ENCODE measurements around the gene SLC30A3.

The SLC30A3 gene

GRCh38 chr2:27208486-27209050 is 54.3 kb downstream of the SLC30A3 start:
- Histone ChIP-seq H4K5ac (ENCODE audit: low read length) (no peak overlapping the region), H3K18ac (ENCODE audit: low read length) (no peak overlapping the region), H3K4me1 (ENCODE audit: control insufficient read depth, low read depth, low read length) (peaks cover 10% of the 10 kb centered on the region), H2BK5ac (ENCODE audit: low read length) (no peak overlapping the region), H4K8ac (ENCODE audit: low read depth, low read length) (no peak overlapping the region), H2BK15ac (replicated peaks; ENCODE audit: low read depth) (no peak overlapping the region), H3K23ac (ENCODE audit: low read length) (no peak overlapping the region), H3K36me3 (ENCODE audit: control insufficient read depth, insufficient read depth, low read length) (peaks cover 17% of the 10 kb centered on the region), H3K79me1 (ENCODE audit: low read length) (peaks cover 13% of the 10 kb centered on the region), H3K79me2 (ENCODE audit: control insufficient read depth, insufficient read depth, low read length) (peaks cover 10% of the 10 kb centered on the region), H3K27me3 (ENCODE audit: insufficient read depth, low read length, poor library complexity) (no peaks in the 10 kb centered on the region), H3K9ac (ENCODE audit: low read length) (peak overlapping the region; percentile 1), H3K27ac (ENCODE audit: low read depth, low read length) (no peak overlapping the region), H3K4me2 (ENCODE audit: low read length) (no peak overlapping the region), H3K56ac (ENCODE audit: low read length) (no peak overlapping the region), H2BK120ac (ENCODE audit: low read depth, low read length) (no peak overlapping the region), H3K4me3 (ENCODE audit: low read length) (no peak overlapping the region), H3K4ac (ENCODE audit: low read depth, low read length) (no peak overlapping the region), H2AK5ac (ENCODE audit: low read length) (no peak overlapping the region)
- peak; percentile 55 for DNase-seq
- no CpG with 5 or more reads among the region's 4 CpGs for WGBS (ENCODE audit: extremely low coverage, insufficient coverage, low lambda C conversion rate)

GRCh38 chr2:27206346-27206745 is 56.5 kb downstream of the SLC30A3 start:
- DNase-seq = no peak
- Histone ChIP-seq H3K4me2 (ENCODE audit: low read length) (no peak overlapping the region), H3K36me3 (ENCODE audit: control insufficient read depth, insufficient read depth, low read length) (peaks cover 27% of the 10 kb centered on the region)

GRCh38 chr2:27205206-27205605 is 57.6 kb downstream of the SLC30A3 start:
- H3K18ac ChIP-seq (ENCODE audit: low read length) = no peak overlapping the region
- H2BK15ac ChIP-seq (replicated peaks; ENCODE audit: low read depth) = no peak overlapping the region
- no peak overlapping the region for H4K8ac ChIP-seq (ENCODE audit: low read depth, low read length)
- no peak overlapping the region for H3K4me2 ChIP-seq (ENCODE audit: low read length)
- no peak overlapping the region for H3K27ac ChIP-seq (ENCODE audit: low read depth, low read length)
- no peak overlapping the region for H2BK120ac ChIP-seq (ENCODE audit: low read depth, low read length)
- no peak overlapping the region for H2AK5ac ChIP-seq (ENCODE audit: low read length)
- peaks cover 27% of the 10 kb centered on the region for H3K36me3 ChIP-seq (ENCODE audit: control insufficient read depth, insufficient read depth, low read length)
- no peak overlapping the region for H3K56ac ChIP-seq (ENCODE audit: low read length)
- H4K5ac ChIP-seq (ENCODE audit: low read length) = no peak overlapping the region
- H3K79me1 ChIP-seq (ENCODE audit: low read length) = peaks cover 11% of the 10 kb centered on the region
- no peak overlapping the region for H3K23ac ChIP-seq (ENCODE audit: low read length)
- WGBS (ENCODE audit: extremely low coverage, insufficient coverage, low lambda C conversion rate) = no CpG with 5 or more reads among the region's 8 CpGs
- DNase-seq = no peak
- H3K4ac ChIP-seq (ENCODE audit: low read depth, low read length) = no peak overlapping the region
- H3K27me3 ChIP-seq (ENCODE audit: insufficient read depth, low read length, poor library complexity) = no peaks in the 10 kb centered on the region
- H3K9ac ChIP-seq (ENCODE audit: low read length) = no peak overlapping the region
- H3K79me2 ChIP-seq (ENCODE audit: control insufficient read depth, insufficient read depth, low read length) = peaks cover 8% of the 10 kb centered on the region
- peaks cover 10% of the 10 kb centered on the region for H3K4me1 ChIP-seq (ENCODE audit: control insufficient read depth, low read depth, low read length)
- H2BK5ac ChIP-seq (ENCODE audit: low read length) = no peak overlapping the region
- no peak overlapping the region for H3K4me3 ChIP-seq (ENCODE audit: low read length)

More at GRCh38 chr2:27206346-27206745, 56.5 kb downstream of the SLC30A3 start:
- Histone ChIP-seq H3K56ac (ENCODE audit: low read length) (no peak overlapping the region), H3K27me3 (ENCODE audit: insufficient read depth, low read length, poor library complexity) (no peaks in the 10 kb centered on the region), H2BK15ac (replicated peaks; ENCODE audit: low read depth) (no peak overlapping the region), H2BK5ac (ENCODE audit: low read length) (no peak overlapping the region), H3K4me1 (ENCODE audit: control insufficient read depth, low read depth, low read length) (peaks cover 10% of the 10 kb centered on the region), H4K5ac (ENCODE audit: low read length) (no peak overlapping the region), H3K9ac (ENCODE audit: low read length) (no peak overlapping the region), H3K4me3 (ENCODE audit: low read length) (no peak overlapping the region), H2BK120ac (ENCODE audit: low read depth, low read length) (no peak overlapping the region), H3K79me1 (ENCODE audit: low read length) (peaks cover 11% of the 10 kb centered on the region), H3K79me2 (ENCODE audit: control insufficient read depth, insufficient read depth, low read length) (peaks cover 10% of the 10 kb centered on the region), H3K23ac (ENCODE audit: low read length) (no peak overlapping the region), H2AK5ac (ENCODE audit: low read length) (no peak overlapping the region), H3K18ac (ENCODE audit: low read length) (no peak overlapping the region), H4K8ac (ENCODE audit: low read depth, low read length) (no peak overlapping the region), H3K27ac (ENCODE audit: low read depth, low read length) (no peak overlapping the region), H3K4ac (ENCODE audit: low read depth, low read length) (no peak overlapping the region)
- no CpG with 5 or more reads among the region's 6 CpGs for WGBS (ENCODE audit: extremely low coverage, insufficient coverage, low lambda C conversion rate)

GRCh38 chr2:27204566-27204965 is 58.3 kb downstream of the SLC30A3 start:
- Histone ChIP-seq H3K18ac (ENCODE audit: low read length) (no peak overlapping the region), H2BK120ac (ENCODE audit: low read depth, low read length) (no peak overlapping the region), H3K56ac (ENCODE audit: low read length) (no peak overlapping the region), H3K4me1 (ENCODE audit: control insufficient read depth, low read depth, low read length) (peaks cover 6% of the 10 kb centered on the region), H3K36me3 (ENCODE audit: control insufficient read depth, insufficient read depth, low read length) (peaks cover 29% of the 10 kb centered on the region), H3K79me2 (ENCODE audit: control insufficient read depth, insufficient read depth, low read length) (peaks cover 5% of the 10 kb centered on the region), H3K4me3 (ENCODE audit: low read length) (no peak overlapping the region), H3K4me2 (ENCODE audit: low read length) (no peak overlapping the region), H4K8ac (ENCODE audit: low read depth, low read length) (no peak overlapping the region), H3K4ac (ENCODE audit: low read depth, low read length) (no peak overlapping the region), H3K9ac (ENCODE audit: low read length) (no peak overlapping the region), H3K79me1 (ENCODE audit: low read length) (peaks cover 9% of the 10 kb centered on the region), H2BK5ac (ENCODE audit: low read length) (no peak overlapping the region), H2BK15ac (replicated peaks; ENCODE audit: low read depth) (no peak overlapping the region), H2AK5ac (ENCODE audit: low read length) (no peak overlapping the region), H3K27me3 (ENCODE audit: insufficient read depth, low read length, poor library complexity) (no peaks in the 10 kb centered on the region), H3K23ac (ENCODE audit: low read length) (no peak overlapping the region), H4K5ac (ENCODE audit: low read length) (no peak overlapping the region), H3K27ac (ENCODE audit: low read depth, low read length) (no peak overlapping the region)
- no CpG with 5 or more reads among the region's 8 CpGs for WGBS (ENCODE audit: extremely low coverage, insufficient coverage, low lambda C conversion rate)
- no peak for DNase-seq

- Histone ChIP-seq H2BK15ac (replicated peaks; ENCODE audit: low read depth) (no peak overlapping the region), H3K27ac (ENCODE audit: low read depth, low read length) (no peak overlapping the region), H3K18ac (ENCODE audit: low read length) (no peak overlapping the region), H3K79me1 (ENCODE audit: low read length) (peaks cover 4% of the 10 kb centered on the region), H3K36me3 (ENCODE audit: control insufficient read depth, insufficient read depth, low read length) (peaks cover 28% of the 10 kb centered on the region), H2AK5ac (ENCODE audit: low read length) (no peak overlapping the region), H3K4ac (ENCODE audit: low read depth, low read length) (no peak overlapping the region), H3K79me2 (ENCODE audit: control insufficient read depth, insufficient read depth, low read length) (peaks cover 1% of the 10 kb centered on the region), H3K4me3 (ENCODE audit: low read length) (no peak overlapping the region), H3K4me2 (ENCODE audit: low read length) (no peak overlapping the region), H3K4me1 (ENCODE audit: control insufficient read depth, low read depth, low read length) (peaks cover 2% of the 10 kb centered on the region), H3K9ac (ENCODE audit: low read length) (no peak overlapping the region), H4K8ac (ENCODE audit: low read depth, low read length) (no peak overlapping the region), H3K23ac (ENCODE audit: low read length) (no peak overlapping the region), H3K56ac (ENCODE audit: low read length) (no peak overlapping the region), H3K27me3 (ENCODE audit: insufficient read depth, low read length, poor library complexity) (no peaks in the 10 kb centered on the region), H2BK120ac (ENCODE audit: low read depth, low read length) (no peak overlapping the region), H4K5ac (ENCODE audit: low read length) (no peak overlapping the region), H2BK5ac (ENCODE audit: low read length) (no peak overlapping the region)
- no CpG with 5 or more reads among the region's 9 CpGs for WGBS (ENCODE audit: extremely low coverage, insufficient coverage, low lambda C conversion rate)
- no peak for DNase-seq
Measured at GRCh38 chr2:27203741-27204140, 59.1 kb downstream of the SLC30A3 start.

All from mesendoderm (in vitro differentiated cells).